Fibroblast of skin of abdomen (primary cell): ENCODE results near the gene GLIS1.

Experiments used
- DNase-seq: peaks from one replicate; pipeline ENCODE4 v3.0.0-alpha.2; 2013

GLIS1 gene

GRCh38 chr1:53614231-53615021 lies 124.5 kb downstream of the GLIS1 start:
- DNase-seq = no peak

- DNase-seq = no peak
These were observed 130.3 kb downstream of the GLIS1 start for GRCh38 chr1:53608676-53609075.

- DNase-seq = no peak
These were observed 130.9 kb downstream of the GLIS1 start for GRCh38 chr1:53608071-53608470.

- no peak for DNase-seq
These were observed 132.3 kb downstream of the GLIS1 start for GRCh38 chr1:53606651-53607051.

- no peak for DNase-seq
These were observed 132.8 kb downstream of the GLIS1 start for GRCh38 chr1:53606197-53606596.

GRCh38 chr1:53605181-53605580 lies 133.8 kb downstream of the GLIS1 start:
- no peak for DNase-seq

- no peak for DNase-seq
These were observed 134.6 kb downstream of the GLIS1 start for GRCh38 chr1:53604291-53604919.

- DNase-seq = no peak
These were observed 135.5 kb downstream of the GLIS1 start for GRCh38 chr1:53603431-53603830.

GRCh38 chr1:53601867-53602775 lies 136.8 kb downstream of the GLIS1 start:
- DNase-seq = no peak

GRCh38 chr1:53601031-53601745 lies 137.8 kb downstream of the GLIS1 start:
- no peak for DNase-seq

GRCh38 chr1:53600561-53600960 lies 138.4 kb downstream of the GLIS1 start:
- DNase-seq = no peak

- DNase-seq = no peak
These were observed 139.0 kb downstream of the GLIS1 start for GRCh38 chr1:53600001-53600400.

GRCh38 chr1:53599481-53599880 lies 139.5 kb downstream of the GLIS1 start:
- no peak for DNase-seq

GRCh38 chr1:53598966-53599365 lies 140.0 kb downstream of the GLIS1 start:
- DNase-seq = no peak

GRCh38 chr1:53595906-53596305 lies 143.1 kb downstream of the GLIS1 start:
- no peak for DNase-seq

- no peak for DNase-seq
These were observed 144.4 kb downstream of the GLIS1 start for GRCh38 chr1:53594391-53595180.

GRCh38 chr1:53593758-53594380 lies 145.1 kb downstream of the GLIS1 start:
- no peak for DNase-seq

GRCh38 chr1:53592985-53593757 lies 145.8 kb downstream of the GLIS1 start:
- no peak for DNase-seq

- DNase-seq = peak; percentile 50
These were observed 146.4 kb downstream of the GLIS1 start for GRCh38 chr1:53592521-53592982.

GRCh38 chr1:53591924-53592323 lies 147.0 kb downstream of the GLIS1 start:
- no peak for DNase-seq
